Fibroblast of pulmonary artery (primary cell): ENCODE data around the gene KIAA1549.

ENCODE experiments used
- DNase-seq: peaks from one replicate; pipeline ENCODE4 v3.0.0-alpha.2; 2010; ENCODE audit warnings: low read depth
- H3K4me3 ChIP-seq: replicated peaks from 2 replicates; pipeline ENCODE4 v1.5.1; 2011; ENCODE audit warnings: low read depth, mild to moderate bottlenecking, control low read depth, low read length, moderate library complexity
- TF ChIP-seq, protein P1 (sequence below): IDR thresholded peaks from 2 replicates; pipeline ENCODE4 v1.5.1; 2011; ENCODE audit warnings: mild to moderate bottlenecking, control low read depth, low read length, inconsistent platforms; ENCODE audit errors: missing control alignments

KIAA1549 gene

GRCh38 chr7:138975343-138976104, 5.7 kb downstream of the KIAA1549 start:
- DNase-seq = no peak
- TF ChIP-seq, protein P1, sequence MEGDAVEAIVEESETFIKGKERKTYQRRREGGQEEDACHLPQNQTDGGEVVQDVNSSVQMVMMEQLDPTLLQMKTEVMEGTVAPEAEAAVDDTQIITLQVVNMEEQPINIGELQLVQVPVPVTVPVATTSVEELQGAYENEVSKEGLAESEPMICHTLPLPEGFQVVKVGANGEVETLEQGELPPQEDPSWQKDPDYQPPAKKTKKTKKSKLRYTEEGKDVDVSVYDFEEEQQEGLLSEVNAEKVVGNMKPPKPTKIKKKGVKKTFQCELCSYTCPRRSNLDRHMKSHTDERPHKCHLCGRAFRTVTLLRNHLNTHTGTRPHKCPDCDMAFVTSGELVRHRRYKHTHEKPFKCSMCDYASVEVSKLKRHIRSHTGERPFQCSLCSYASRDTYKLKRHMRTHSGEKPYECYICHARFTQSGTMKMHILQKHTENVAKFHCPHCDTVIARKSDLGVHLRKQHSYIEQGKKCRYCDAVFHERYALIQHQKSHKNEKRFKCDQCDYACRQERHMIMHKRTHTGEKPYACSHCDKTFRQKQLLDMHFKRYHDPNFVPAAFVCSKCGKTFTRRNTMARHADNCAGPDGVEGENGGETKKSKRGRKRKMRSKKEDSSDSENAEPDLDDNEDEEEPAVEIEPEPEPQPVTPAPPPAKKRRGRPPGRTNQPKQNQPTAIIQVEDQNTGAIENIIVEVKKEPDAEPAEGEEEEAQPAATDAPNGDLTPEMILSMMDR = no peak
- no peak overlapping the region for H3K4me3 ChIP-seq

- H3K4me3 ChIP-seq = no peak overlapping the region
- TF ChIP-seq, protein P1 = no peak
- no peak for DNase-seq
Observed at GRCh38 chr7:138974675-138975292, 6.4 kb downstream of the KIAA1549 start.

DNA sequence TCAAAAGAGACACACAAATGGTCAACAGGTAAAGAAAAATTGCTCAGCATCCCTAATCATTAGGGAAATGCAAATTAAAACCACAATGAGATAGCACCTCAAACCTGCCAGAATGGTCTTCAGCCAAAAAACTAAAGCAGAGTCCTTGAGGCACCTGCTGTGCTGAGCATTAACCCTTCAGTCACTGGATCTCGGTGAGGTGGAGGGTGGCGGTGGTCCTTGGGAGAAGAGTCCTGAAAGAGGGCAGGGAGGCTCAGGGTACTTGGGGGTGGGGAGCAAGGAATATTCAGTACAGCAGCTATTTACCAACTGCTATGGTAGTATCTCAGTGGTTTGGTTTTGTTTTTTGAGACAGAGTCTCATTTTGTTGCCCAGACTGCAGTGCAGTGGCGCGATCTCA, 7.1 kb downstream of the KIAA1549 start:
- no peak for DNase-seq
- H3K4me3 ChIP-seq = no peak overlapping the region
- TF ChIP-seq, protein P1 = no peak

GRCh38 chr7:138970952-138971351, 10.2 kb downstream of the KIAA1549 start:
- TF ChIP-seq, protein P1 = no peak
- DNase-seq = no peak
- no peak overlapping the region for H3K4me3 ChIP-seq

- DNase-seq = no peak
- TF ChIP-seq, protein P1 = no peak
- no peak overlapping the region for H3K4me3 ChIP-seq
Observed at GRCh38 chr7:138970446-138970845, 10.7 kb downstream of the KIAA1549 start.

GRCh38 chr7:138967159-138967558, 14.0 kb downstream of the KIAA1549 start:
- TF ChIP-seq, protein P1 = no peak
- no peak overlapping the region for H3K4me3 ChIP-seq
- DNase-seq = no peak
